GM23338 (cell line): Measurements from ENCODE around the gene RWDD2A.

Experiments used
- EZH2phosphoT487 ChIP-seq: fragments of 200-600 bp; sonication (generic); IDR thresholded peaks from one replicate; pipeline ENCODE4 v1.8.1; 2018; ENCODE audit warnings: antibody characterized with exemption; ENCODE audit not compliant: unreplicated experiment
- POLR2AphosphoS5 ChIP-seq: IDR thresholded peaks from 2 replicates; pipeline ENCODE4 v1.6.1; 2016; ENCODE audit warnings: antibody characterized with exemption, low read depth

- TF ChIP-seq EZH2phosphoT487 (no peak), POLR2AphosphoS5 (no peak)
Observed at GRCh38 chr6:83198486-83199172, 5.5 kb downstream of the RWDD2A start.
